ENCODE data around the gene C19orf44. TPM values are rescaled to one million over a fixed set of nuclear protein-coding genes. Genes with fewer than 3 reads are reported as not detected.

C19orf44 gene
- total RNA-seq, 1 donor from 2014 or later, result 6.7 TPM

GRCh38 chr19:16458391-16459341, 37.5 kb upstream of the C19orf44 start:
- DNase-seq, result no peak
- intact Hi-C loops (cut with DNase I), result no loop called here
- Histone ChIP-seq H3K9me3 (no peaks in the 10 kb centered on the region), H3K27ac (no peak overlapping the region), H3K36me3 (no peaks in the 10 kb centered on the region), H3K4me3 (no peak overlapping the region), H3K27me3 (no peaks in the 10 kb centered on the region), H3K4me1 (peaks cover 26% of the 10 kb centered on the region)
- ATAC-seq, result peak; percentile 35
- TF ChIP-seq, protein P1, sequence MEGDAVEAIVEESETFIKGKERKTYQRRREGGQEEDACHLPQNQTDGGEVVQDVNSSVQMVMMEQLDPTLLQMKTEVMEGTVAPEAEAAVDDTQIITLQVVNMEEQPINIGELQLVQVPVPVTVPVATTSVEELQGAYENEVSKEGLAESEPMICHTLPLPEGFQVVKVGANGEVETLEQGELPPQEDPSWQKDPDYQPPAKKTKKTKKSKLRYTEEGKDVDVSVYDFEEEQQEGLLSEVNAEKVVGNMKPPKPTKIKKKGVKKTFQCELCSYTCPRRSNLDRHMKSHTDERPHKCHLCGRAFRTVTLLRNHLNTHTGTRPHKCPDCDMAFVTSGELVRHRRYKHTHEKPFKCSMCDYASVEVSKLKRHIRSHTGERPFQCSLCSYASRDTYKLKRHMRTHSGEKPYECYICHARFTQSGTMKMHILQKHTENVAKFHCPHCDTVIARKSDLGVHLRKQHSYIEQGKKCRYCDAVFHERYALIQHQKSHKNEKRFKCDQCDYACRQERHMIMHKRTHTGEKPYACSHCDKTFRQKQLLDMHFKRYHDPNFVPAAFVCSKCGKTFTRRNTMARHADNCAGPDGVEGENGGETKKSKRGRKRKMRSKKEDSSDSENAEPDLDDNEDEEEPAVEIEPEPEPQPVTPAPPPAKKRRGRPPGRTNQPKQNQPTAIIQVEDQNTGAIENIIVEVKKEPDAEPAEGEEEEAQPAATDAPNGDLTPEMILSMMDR (IDR thresholded peaks at IDR 0.05), result no peak

- DNase-seq (no peak), ATAC-seq (no peak)
- no peaks in the 10 kb centered on the region for H3K27me3 ChIP-seq
- intact Hi-C loops (cut with DNase I), result no loop called here
- TF ChIP-seq, protein P1 (IDR thresholded peaks at IDR 0.05), result no peak
- H3K4me1 ChIP-seq, result peaks cover 28% of the 10 kb centered on the region
- H3K36me3 ChIP-seq, result no peaks in the 10 kb centered on the region
- no peak overlapping the region for H3K27ac ChIP-seq
- H3K9me3 ChIP-seq, result no peaks in the 10 kb centered on the region
- no peak overlapping the region for H3K4me3 ChIP-seq
Measured at GRCh38 chr19:16459680-16460079, 36.5 kb upstream of the C19orf44 start.

- intact Hi-C loops (cut with DNase I), result no loop called here
- H3K36me3 ChIP-seq, result no peaks in the 10 kb centered on the region
- DNase-seq (no peak), ATAC-seq (no peak)
- no peak overlapping the region for H3K4me3 ChIP-seq
- TF ChIP-seq, protein P1 (IDR thresholded peaks at IDR 0.05), result no peak
- H3K27ac ChIP-seq, result no peak overlapping the region
- peaks cover 28% of the 10 kb centered on the region for H3K4me1 ChIP-seq
- H3K9me3 ChIP-seq, result no peaks in the 10 kb centered on the region
- no peaks in the 10 kb centered on the region for H3K27me3 ChIP-seq
Measured at GRCh38 chr19:16460454-16460853, 35.7 kb upstream of the C19orf44 start.

DNA sequence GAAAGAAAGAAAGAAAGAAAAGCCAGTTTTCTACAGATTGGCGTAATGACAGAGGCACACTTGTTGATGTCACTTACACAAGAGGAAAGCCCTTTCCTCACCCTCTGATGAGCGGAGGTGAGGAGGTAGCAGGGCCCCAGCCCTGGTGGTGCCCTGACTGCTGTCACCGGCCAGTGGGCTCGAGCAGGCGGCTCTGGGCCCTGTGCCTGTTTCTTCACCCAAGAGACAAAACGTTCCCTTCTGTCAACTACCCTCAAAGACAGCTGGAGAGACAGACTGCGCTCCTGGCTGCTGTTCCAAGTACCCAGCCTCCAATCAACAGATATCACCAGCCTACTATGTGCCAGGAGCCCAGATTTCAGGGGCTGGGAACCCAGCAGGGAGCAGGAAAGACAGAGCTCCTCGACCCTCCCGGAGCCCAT, 34.6 kb upstream of the C19orf44 start:
- ATAC-seq (no peak), DNase-seq (no peak)

GRCh38 chr19:16462757-16463250, 33.4 kb upstream of the C19orf44 start:
- no peak for ATAC-seq
- H3K4me1 ChIP-seq, result peaks cover 15% of the 10 kb centered on the region
- peak overlapping the region; percentile 11 for H3K27ac ChIP-seq

More for the DNA sequence above, 34.6 kb upstream of the C19orf44 start:
- Histone ChIP-seq H3K4me1 (peaks cover 27% of the 10 kb centered on the region), H3K36me3 (no peaks in the 10 kb centered on the region), H3K4me3 (no peak overlapping the region), H3K9me3 (no peaks in the 10 kb centered on the region), H3K27me3 (no peaks in the 10 kb centered on the region), H3K27ac (no peak overlapping the region)
- intact Hi-C loops (cut with DNase I), result no loop called here
- TF ChIP-seq, protein P1 (IDR thresholded peaks at IDR 0.05), result no peak

More at GRCh38 chr19:16462757-16463250, 33.4 kb upstream of the C19orf44 start:
- Histone ChIP-seq H3K36me3 (no peaks in the 10 kb centered on the region), H3K4me3 (no peak overlapping the region), H3K9me3 (no peaks in the 10 kb centered on the region), H3K27me3 (no peaks in the 10 kb centered on the region)
- TF ChIP-seq, protein P1 (IDR thresholded peaks at IDR 0.05), result no peak
- intact Hi-C loops (cut with DNase I), result no loop called here
- DNase-seq, result no peak
